Keratinocyte (primary cell): ENCODE data around the gene ABHD13. TPM values are rescaled to one million over a fixed set of nuclear protein-coding genes. Genes with fewer than 3 reads are reported as not detected.
A peak's percentile ranks its signal among the peaks of the same experiment; 100 is the strongest.

Experiments
- DNase-seq: peaks from one replicate; pipeline ENCODE4 v3.0.0-alpha.2; 2011; ENCODE audit warnings: low read depth, missing footprints, low spot score
- FAIRE-seq: peaks from 2 replicates; lab custom pipeline; 2011; peaks lifted over from hg19 to GRCh38; lab: Jason Lieb, UNC
- H2AFZ ChIP-seq: 2 replicates; pipeline ENCODE4 v1.6.0; 2012; ENCODE audit warnings: low read length, control low read depth, inconsistent platforms; ENCODE audit not compliant: control insufficient read depth
- H3K27ac ChIP-seq: 2 replicates; pipeline ENCODE4 v1.5.1; 2011; ENCODE audit warnings: low read length; ENCODE audit not compliant: control insufficient read depth, insufficient read depth
- H3K27me3 ChIP-seq: 3 replicates; pipeline ENCODE4 v1.6.0; 2011; ENCODE audit warnings: low read length; ENCODE audit not compliant: control insufficient read depth, insufficient read depth; ENCODE audit errors: extremely low read depth
- H3K36me3 ChIP-seq, 2 experiments: 2 replicates in 1 of 2; 3 replicates in 1 of 2; pipeline ENCODE4 v1.5.1; 2011; ENCODE audit warnings: low read length in 2 of 2, mild to moderate bottlenecking in 1 of 2; ENCODE audit not compliant: control insufficient read depth in 2 of 2, insufficient read depth in 2 of 2; ENCODE audit errors: extremely low read depth in 1 of 2
- H3K4me1 ChIP-seq: 3 replicates; pipeline ENCODE4 v1.5.1; 2011; ENCODE audit warnings: low read length; ENCODE audit not compliant: control insufficient read depth, insufficient read depth; ENCODE audit errors: extremely low read depth
- H3K4me2 ChIP-seq: 3 replicates; pipeline ENCODE4 v1.6.0; 2011; ENCODE audit warnings: low read depth, low read length; ENCODE audit not compliant: control insufficient read depth, insufficient read depth; ENCODE audit errors: extremely low read depth
- H3K4me3 ChIP-seq, 3 experiments: fragments of 200-600 bp in 1 of 3; sonication (generic) in 1 of 3; 2 replicates in 2 of 3; 3 replicates in 1 of 3; pipeline ENCODE4 v1.5.1; 2011 to 2016; ENCODE audit warnings: low read length in 3 of 3, mild to moderate bottlenecking in 3 of 3, control low read depth in 2 of 3, inconsistent platforms in 1 of 3, low read depth in 1 of 3, mixed read lengths in 1 of 3, mixed run types in 1 of 3, moderate library complexity in 1 of 3; ENCODE audit not compliant: control insufficient read depth in 2 of 3, insufficient read depth in 2 of 3; ENCODE audit errors: extremely low read depth in 1 of 3
- H3K79me2 ChIP-seq: 2 replicates; pipeline ENCODE4 v1.6.0; 2012; ENCODE audit warnings: low read length; ENCODE audit not compliant: control insufficient read depth, insufficient read depth
- H3K9ac ChIP-seq: 3 replicates; pipeline ENCODE4 v1.6.0; 2011; ENCODE audit warnings: low read length; ENCODE audit not compliant: control insufficient read depth, insufficient read depth; ENCODE audit errors: extremely low read depth
- H3K9me1 ChIP-seq: 3 replicates; pipeline ENCODE4 v1.6.0; 2011; ENCODE audit warnings: low read length; ENCODE audit not compliant: control insufficient read depth, insufficient read depth; ENCODE audit errors: extremely low read depth
- H3K9me3 ChIP-seq: 2 replicates; pipeline ENCODE4 v1.5.1; 2012; ENCODE audit warnings: low read depth, low read length; ENCODE audit not compliant: control insufficient read depth
- H4K20me1 ChIP-seq: 3 replicates; pipeline ENCODE4 v1.6.0; 2011; ENCODE audit warnings: low read length; ENCODE audit not compliant: control insufficient read depth, insufficient read depth; ENCODE audit errors: extremely low read depth
- EZH2 ChIP-seq: IDR thresholded peaks from one replicate; pipeline ENCODE4 v1.6.1; 2012; ENCODE audit warnings: inconsistent platforms, mild to moderate bottlenecking, low read length, moderate library complexity
- dilution Hi-C: fragments of 300-500 bp; cut with MboI; formaldehyde crosslinking; loops from one replicate; pipeline ENCODE4 v1.7.0; 2020; ENCODE audit warnings: low sequenced_read_pairs; ENCODE audit not compliant: extremely low pct_ligation_motif_present
- polyA plus RNA-seq, 5 experiments: library from polyadenylated mRNA; depleted of rRNA in 3 of 5; stranded (reverse) in 3 of 5; stranded (forward) in 1 of 5; unstranded in 1 of 5; fragments of >200 nt; gene quantifications; 1 replicate in 1 of 5; 2 replicates in 3 of 5; 3 replicates in 1 of 5; pipeline versions ENCODE4 v1.2.1 to v1.2.3, GENCODE V29; 2011 to 2012; ENCODE audit warnings: missing spikeins in 2 of 5, low read depth in 1 of 5, low replicate concordance in 1 of 5
- TF ChIP-seq, protein P1 (sequence below), 3 experiments: IDR thresholded peaks in 1 of 3; conservative IDR thresholded peaks in 1 of 3; optimal IDR thresholded peaks in 1 of 3; 2 replicates in 2 of 3; 3 replicates in 1 of 3; pipeline versions ENCODE3 to v1.5.1; 2011; ENCODE audit warnings: low read length in 3 of 3, mild to moderate bottlenecking in 3 of 3, moderate library complexity in 2 of 3, control low read depth in 1 of 3, inconsistent platforms in 1 of 3; ENCODE audit not compliant: insufficient read depth in 2 of 3; ENCODE audit errors: extremely low read depth in 1 of 3

ABHD13 gene
- polyA plus RNA-seq, 1 donor (not counting 4 experiments of a cell fraction or from before 2014, with no cell fraction given): 12.8 TPM

GRCh38 chr13:108193806-108194205 is 24.4 kb upstream of the ABHD13 start:
- Histone ChIP-seq H3K9ac (no peak overlapping the region), H3K9me3 (peaks cover 11% of the 10 kb centered on the region), H3K4me1 (peaks cover 13% of the 10 kb centered on the region), H3K36me3 (no peaks in the 10 kb centered on the region), H3K27me3 (no peaks in the 10 kb centered on the region), H3K79me2 (no peaks in the 10 kb centered on the region), H3K4me3 (peak overlapping the region in 1 of 3 experiments; percentile 16), H3K9me1 (no peaks in the 10 kb centered on the region), H2AFZ (peak overlapping the region; percentile 36), H3K27ac (peak overlapping the region; percentile 26), H3K4me2 (peak overlapping the region; percentile 63), H4K20me1 (no peaks in the 10 kb centered on the region)
- FAIRE-seq (peak; percentile 79), DNase-seq (peak; percentile 54)
- TF ChIP-seq EZH2: no peak
- TF ChIP-seq, protein P1, sequence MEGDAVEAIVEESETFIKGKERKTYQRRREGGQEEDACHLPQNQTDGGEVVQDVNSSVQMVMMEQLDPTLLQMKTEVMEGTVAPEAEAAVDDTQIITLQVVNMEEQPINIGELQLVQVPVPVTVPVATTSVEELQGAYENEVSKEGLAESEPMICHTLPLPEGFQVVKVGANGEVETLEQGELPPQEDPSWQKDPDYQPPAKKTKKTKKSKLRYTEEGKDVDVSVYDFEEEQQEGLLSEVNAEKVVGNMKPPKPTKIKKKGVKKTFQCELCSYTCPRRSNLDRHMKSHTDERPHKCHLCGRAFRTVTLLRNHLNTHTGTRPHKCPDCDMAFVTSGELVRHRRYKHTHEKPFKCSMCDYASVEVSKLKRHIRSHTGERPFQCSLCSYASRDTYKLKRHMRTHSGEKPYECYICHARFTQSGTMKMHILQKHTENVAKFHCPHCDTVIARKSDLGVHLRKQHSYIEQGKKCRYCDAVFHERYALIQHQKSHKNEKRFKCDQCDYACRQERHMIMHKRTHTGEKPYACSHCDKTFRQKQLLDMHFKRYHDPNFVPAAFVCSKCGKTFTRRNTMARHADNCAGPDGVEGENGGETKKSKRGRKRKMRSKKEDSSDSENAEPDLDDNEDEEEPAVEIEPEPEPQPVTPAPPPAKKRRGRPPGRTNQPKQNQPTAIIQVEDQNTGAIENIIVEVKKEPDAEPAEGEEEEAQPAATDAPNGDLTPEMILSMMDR (optimal IDR thresholded peaks at IDR 0.05 in 1 of 3, IDR thresholded peaks at IDR 0.05 in 1 of 3, conservative IDR thresholded peaks at IDR 0.05 in 1 of 3; ENCODE audit: extremely low read depth in 1 of 3, insufficient read depth in 2 of 3, low read length in 3 of 3): no peak
- dilution Hi-C loops: no loop called here

- Histone ChIP-seq H3K36me3 (no peaks in the 10 kb centered on the region), H3K79me2 (no peaks in the 10 kb centered on the region), H3K4me2 (no peak overlapping the region), H3K27me3 (no peaks in the 10 kb centered on the region), H3K9me1 (no peaks in the 10 kb centered on the region), H3K4me3 (no peak overlapping the region), H3K27ac (no peak overlapping the region), H2AFZ (no peak overlapping the region), H3K9ac (no peak overlapping the region), H4K20me1 (no peaks in the 10 kb centered on the region), H3K9me3 (peaks cover 11% of the 10 kb centered on the region), H3K4me1 (peaks cover 13% of the 10 kb centered on the region)
- no peak for DNase-seq
- TF ChIP-seq EZH2: no peak
- TF ChIP-seq, protein P1 (optimal IDR thresholded peaks at IDR 0.05 in 1 of 3, IDR thresholded peaks at IDR 0.05 in 1 of 3, conservative IDR thresholded peaks at IDR 0.05 in 1 of 3; ENCODE audit: extremely low read depth in 1 of 3, insufficient read depth in 2 of 3, low read length in 3 of 3): no peak
- FAIRE-seq: no peak
- dilution Hi-C loops: no loop called here
Measured at GRCh38 chr13:108194435-108194936, 23.7 kb upstream of the ABHD13 start.
